Neural progenitor cell (in vitro differentiated cells): ENCODE results near the gene CTSG.

Source experiments
- CTCF ChIP-seq: fragments of 200-600 bp; sonication (generic); IDR thresholded peaks from 2 replicates; pipeline ENCODE4 v1.5.1; 2017; ENCODE audit warnings: antibody characterized with exemption, mild to moderate bottlenecking
- EZH2 ChIP-seq: fragments of 200-600 bp; sonication (generic); IDR thresholded peaks from 2 replicates; pipeline ENCODE4 v1.6.1; 2017; ENCODE audit warnings: antibody characterized with exemption, mild to moderate bottlenecking, moderate library complexity
- EZH2phosphoT487 ChIP-seq: fragments of 200-600 bp; sonication (generic); IDR thresholded peaks from 2 replicates; pipeline ENCODE4 v1.6.1; 2017; ENCODE audit warnings: antibody characterized with exemption

- TF ChIP-seq CTCF: no peak
- TF ChIP-seq EZH2phosphoT487: no peak
- TF ChIP-seq EZH2: no peak
Measured at GRCh38 chr14:24578558-24578957, 2.5 kb upstream of the CTSG start.
